Stimulated activated CD4-positive, alpha-beta T cell treated with anti-CD3 and anti-CD28 coated beads, Interleukin-1b, Interleukin-23, amount 100 ng/mL, for 1 hour (primary cell): ENCODE results near the gene IRF1.
A peak's percentile ranks its signal among the peaks of the same experiment; 100 is the strongest.
"Not testable (repeated sequence)": the region's sequence is repeated elsewhere in the genome, so short reads cannot be mapped to it uniquely, and the experiment has no call there.

Source experiments
- DNase-seq, 2 donors: peaks; one replicate each; pipeline ENCODE4 v3.0.0-alpha.2; 2020; ENCODE audit warnings: low read depth in 2 of 2

Gene IRF1, protein sequence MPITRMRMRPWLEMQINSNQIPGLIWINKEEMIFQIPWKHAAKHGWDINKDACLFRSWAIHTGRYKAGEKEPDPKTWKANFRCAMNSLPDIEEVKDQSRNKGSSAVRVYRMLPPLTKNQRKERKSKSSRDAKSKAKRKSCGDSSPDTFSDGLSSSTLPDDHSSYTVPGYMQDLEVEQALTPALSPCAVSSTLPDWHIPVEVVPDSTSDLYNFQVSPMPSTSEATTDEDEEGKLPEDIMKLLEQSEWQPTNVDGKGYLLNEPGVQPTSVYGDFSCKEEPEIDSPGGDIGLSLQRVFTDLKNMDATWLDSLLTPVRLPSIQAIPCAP

DNA sequence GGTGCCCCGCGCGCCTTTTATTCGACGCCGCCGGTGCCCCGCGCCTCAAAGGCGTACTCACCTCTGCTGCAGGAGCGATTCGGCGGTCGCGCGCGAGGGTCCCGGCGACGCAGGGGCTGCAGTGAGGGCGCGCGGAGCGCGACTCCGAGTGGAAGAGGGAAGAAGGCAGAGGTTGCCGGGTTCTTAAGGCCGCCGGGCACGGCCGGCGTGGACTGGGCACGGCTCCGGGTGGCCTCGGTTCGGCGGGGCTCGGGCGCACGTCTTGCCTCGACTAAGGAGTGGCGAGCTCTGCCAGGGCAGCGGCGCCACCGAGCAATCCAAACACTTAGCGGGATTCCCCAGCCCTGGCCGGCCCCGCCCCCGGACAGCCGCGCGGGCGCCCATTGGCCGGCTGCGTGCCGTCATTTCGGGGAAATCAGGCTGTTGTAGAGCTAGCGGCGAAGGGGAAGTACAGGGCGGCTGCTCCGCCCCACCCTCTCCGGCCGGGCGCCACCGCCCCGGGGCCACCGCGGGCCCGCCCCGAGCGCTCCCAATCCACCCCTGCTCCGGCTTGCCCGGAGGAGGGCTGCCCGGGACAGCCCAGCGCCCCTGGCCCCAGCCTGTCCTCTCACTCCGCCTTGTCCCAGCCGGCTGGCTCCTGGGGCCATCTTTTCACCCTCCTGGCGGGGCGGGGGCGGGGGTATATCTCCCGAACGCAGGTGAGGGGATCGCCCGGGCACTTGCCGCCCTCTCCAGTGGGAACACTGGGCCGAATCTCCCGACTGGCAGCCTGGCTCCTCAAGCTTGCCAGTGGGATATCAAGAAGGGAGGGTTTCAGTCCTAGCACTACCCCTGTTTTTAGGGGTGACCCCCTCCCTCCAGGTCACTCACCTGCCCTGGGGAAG lies at the start of gene IRF1:
Gene IRF1 (minus strand): TSS at position 290 of the 884 bp plus-strand sequence. CDS start 1,295 bp downstream, outside the sequence.
- peak; percentile 95 to 97 for DNase-seq

DNA sequence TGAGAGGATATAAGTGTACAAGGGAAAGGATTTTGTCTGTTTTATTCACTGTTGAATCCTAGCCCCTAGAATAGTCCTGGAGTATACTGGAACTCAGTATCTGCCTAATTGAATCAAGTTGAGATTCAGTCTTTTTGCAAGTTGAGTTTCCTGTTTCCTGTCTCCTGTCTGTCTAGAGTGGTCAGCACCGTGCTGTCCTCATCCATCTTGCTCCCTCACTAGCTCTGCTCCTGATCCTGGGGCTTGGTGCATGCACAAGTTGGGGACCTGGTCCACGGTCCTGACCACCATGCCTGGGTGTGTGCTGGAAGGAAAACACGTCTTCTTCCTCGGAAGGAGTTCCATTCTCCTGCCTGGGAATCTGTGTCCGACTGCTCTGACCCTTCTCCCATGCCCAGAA lies 49.6 kb upstream of the IRF1 start:
- no peak for DNase-seq

DNA sequence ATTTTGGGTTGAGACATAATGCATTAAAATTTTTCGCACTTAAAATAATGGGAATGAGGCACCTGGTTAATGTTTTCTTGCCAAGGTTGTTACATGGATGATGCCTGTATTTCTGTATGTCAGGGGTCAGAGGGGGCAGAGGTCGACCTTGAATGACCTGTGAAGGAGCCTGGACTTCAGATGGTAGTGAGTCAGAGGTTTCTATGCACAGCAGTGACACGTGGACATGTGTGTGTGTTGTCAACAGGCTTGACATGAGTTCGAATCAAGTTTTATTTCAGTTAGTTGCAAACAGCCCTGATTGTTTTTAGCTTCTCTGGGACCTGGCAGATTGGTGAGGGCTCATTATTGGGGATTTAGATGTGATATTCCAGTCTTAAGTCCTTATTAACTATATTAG lies 49.1 kb upstream of the IRF1 start:
- no peak for DNase-seq

DNA sequence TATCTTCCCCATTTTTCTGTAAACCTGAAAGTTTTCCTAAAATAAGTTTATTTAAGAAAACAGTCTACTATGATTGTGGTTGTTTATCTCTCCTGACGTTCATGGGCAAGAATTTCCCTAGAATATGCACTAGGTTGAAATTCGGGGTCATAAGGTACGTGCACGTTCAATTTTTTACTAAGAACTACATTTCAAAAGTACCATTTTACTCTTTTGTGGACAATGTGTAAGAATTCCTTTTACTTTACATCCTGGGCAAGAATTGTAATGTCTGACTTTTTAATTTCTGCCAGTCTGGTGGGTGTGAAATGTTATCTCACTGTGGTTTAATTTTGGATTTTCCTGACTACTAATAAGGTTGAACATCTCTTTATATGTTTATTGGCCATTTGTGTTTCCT lies 40.4 kb upstream of the IRF1 start:
- DNase-seq, result no peak

DNA sequence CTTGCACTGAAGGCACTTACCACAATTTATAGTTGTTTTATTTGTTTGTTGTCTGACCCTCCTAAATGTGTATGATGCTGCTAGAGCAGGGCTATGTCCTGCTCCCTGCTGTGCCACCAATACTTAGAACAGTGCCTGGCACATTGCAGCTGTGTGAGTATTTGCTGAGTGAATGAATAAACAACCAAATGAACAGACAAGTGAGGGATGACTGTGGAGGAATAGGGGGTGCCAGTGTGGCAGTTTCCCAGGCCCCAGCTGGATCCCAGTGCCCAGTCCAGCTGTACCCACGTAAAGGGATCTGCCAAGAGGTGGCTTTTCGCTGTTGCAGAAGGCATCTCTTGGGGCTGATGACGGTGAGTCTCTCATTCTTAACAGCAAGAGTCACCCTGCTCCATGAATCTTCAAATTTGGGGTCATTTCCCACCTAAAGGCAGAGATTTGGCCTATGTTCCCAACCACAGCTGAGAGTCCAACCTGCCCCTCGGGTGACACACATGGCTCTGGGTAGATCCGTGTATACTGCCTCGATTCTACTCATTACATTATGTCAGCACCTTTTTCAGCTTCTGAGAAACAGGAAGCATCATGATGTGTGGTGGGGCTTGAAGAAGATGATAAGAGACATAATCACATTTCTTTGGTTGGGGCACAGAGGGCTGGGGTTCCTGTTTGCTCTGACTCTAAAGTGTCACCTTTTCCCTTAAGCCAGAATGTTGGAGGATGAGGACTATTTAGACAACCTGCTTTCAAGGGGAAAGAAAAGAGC lies 38.5 kb upstream of the IRF1 start:
- no peak for DNase-seq

DNA sequence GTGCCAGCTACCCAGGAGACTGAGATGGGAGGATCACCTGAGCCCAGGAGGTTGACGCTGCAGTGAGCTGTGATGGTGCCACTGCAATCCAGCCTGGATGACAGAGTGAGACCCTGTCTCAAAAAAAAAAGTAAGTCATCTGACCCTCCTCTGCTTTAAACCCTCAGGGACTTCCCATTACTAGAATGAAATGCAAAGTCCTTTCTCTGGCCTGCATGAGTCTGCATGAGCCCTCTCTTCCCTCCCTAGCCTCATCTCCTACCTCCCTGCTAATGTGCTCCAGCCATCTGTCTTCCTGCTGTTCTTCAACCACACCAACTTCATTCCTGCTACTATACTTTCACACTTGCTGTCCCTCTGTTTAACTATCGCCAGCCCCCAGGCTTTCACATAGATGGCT lies 37.4 kb upstream of the IRF1 start:
- DNase-seq, result no peak

DNA sequence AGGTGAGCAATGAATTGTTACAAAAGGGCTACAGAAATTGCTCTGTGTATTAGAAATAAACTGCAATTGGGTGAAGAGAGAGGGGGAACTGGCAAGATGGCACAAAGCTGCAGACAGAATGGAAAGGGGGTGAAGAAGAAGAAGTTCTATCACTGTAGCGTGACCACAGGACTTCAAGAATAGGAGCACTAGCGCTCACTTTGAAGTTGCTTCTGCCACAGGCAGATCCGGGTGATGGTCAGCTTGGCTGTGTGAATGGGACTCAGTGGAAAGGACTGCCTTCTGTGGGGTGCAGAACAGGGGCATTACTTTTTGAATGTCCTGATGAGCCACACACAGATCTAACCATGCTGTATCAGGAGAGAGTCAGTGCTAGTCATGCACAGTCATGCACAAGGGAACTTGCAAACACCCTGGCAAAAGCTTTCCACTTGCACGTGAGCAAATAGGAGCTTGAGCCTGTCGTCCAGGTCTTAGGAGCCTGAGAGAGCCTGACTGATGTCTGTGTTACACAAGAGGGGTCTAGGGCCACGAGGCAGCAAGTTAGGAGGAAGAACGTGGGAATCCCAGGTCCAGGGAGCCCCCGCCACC lies 36.5 kb upstream of the IRF1 start:
- no peak for DNase-seq

DNA sequence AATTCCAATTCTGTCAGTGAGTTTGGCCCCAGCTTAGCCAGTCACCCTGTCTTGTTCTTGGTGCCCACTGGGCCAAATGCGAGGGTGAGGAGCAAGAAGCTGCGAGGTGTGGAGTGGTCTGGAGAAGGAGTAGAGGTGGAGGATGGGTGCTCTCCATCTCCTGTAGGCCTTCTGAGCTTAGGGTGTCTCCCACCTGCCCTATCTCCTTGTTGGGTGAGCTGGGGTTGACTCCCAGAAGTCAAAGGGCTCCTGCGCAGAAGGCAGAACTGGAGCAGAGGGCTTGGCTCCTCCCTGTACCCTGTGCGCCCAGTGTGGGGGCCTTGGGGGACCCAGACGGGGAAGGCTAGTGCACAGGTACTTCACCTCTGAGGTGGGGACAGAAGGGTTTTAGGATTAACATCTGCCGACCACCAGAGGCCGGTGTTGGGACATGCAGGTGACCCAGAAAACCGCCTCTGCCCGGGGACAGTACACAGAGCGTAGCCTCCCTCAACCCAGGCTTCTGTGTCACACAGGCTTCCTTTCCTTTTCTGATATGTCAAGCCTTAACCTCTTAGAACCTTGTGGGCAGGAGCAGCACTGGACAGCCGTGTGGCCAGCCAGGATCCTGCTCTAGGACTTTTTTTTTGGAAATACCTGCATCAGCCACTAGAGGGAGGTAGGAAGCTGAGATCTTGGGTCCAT lies 35.9 kb upstream of the IRF1 start:
- DNase-seq, result no peak

DNA sequence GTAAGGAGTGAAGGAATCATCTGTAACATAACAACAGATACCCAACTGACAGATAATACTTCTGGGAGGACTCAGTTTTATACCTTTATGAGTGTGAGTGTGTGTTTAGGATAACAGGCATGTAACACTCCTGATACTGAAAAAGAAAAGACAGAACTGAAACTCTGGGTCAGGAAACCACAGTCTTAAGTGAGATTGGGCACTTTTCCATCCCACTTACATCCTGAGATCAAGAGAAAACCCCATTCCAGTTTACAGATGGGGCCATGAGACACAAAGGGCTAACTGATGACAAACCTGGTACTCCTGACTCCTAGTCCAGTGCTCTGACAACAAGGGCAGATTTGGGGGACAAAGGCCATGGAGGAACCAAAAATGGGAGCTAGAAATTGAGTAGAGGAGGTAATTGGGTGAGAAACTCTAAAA lies 34.7 kb upstream of the IRF1 start:
- no peak for DNase-seq

DNA sequence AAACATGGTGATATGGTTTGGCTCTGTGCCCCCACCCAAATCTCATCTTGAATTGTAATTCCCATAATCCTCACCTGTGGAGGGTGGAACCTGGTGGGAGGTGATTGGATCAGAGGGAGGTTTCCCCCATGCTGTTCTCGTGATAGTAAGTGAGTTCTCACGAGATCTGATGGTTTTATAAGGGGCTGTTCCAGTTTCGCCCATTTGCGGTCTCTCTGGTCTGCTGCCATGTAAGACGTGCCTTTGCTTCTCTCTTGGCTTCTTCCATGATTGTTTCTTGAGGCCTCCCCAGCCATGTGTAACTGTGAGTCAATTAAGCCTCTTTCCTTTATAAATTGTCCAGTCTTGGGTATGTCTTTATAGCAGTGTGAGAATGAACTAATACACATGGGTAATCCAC lies 34.3 kb upstream of the IRF1 start:
- DNase-seq, result not testable (repeated sequence)

DNA sequence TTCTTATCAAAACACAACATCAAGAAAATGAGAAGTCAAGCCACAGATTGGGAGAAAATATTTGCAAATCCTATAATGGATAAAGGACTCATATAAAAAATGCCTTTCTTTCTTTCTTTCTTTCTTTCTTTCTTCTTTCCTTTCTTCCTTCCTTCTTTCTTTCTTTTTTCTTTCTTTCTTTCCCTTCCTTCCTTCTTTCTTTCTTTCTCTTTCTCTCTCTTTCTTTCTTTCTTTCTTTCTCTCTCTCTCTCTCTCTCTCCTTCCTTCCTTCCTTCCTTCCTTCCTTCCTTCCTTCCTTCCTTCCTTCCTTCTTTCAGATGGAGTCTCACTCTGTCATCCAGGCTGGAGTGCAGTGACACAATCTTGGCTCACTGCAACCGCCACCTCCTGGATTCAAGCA lies 31.5 kb upstream of the IRF1 start:
- not testable (repeated sequence) for DNase-seq

DNA sequence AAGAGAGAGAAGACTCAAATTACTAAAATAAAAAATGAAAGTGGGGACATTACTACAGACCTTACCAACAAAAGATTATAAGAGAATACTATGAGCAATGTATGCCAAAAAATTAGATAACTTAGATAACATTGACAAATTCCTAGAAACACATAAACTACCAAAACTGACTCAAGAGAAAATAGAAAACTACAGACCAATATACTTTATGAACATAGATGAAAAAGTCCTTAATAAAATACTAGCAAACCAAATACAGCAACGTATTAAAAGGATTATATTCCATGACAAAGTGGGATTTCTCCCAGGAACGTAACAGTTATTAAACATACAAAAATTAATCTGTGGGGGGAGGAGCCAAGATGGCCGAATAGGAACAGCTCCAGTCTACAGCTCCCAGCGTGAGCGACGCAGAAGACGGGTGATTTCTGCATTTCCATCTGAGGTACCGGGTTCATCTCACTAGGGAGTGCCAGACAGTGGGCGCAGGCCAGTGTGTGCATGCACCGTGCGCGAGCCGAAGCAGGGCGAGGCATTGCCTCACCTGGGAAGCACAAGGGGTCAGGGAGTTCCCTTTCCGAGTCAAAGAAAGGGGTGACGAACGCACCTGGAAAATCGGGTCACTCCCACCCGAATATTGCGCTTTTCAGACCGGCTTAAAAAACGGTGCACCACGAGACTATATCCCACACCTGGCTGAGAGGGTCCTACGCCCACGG lies 23.2 kb upstream of the IRF1 start:
- not testable (repeated sequence) for DNase-seq

DNA sequence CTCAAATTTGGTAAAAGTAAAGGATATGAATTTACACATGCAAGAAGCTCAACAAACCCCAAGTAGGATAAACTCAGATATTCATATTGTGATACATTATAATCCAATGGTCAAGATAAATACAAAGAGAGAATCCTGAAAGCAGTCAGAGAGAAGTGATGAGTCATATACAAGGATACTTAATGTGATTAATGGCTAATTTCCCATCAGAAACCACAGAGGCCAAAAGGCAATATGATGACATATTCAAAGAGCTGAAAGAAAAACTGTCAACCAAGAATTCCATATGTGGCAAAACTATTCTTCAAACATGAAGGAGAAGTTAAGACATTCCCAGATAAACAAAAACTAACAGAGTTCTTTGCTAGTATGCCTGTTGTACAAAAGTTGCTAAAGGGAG lies 19.5 kb upstream of the IRF1 start:
- DNase-seq, result no peak

DNA sequence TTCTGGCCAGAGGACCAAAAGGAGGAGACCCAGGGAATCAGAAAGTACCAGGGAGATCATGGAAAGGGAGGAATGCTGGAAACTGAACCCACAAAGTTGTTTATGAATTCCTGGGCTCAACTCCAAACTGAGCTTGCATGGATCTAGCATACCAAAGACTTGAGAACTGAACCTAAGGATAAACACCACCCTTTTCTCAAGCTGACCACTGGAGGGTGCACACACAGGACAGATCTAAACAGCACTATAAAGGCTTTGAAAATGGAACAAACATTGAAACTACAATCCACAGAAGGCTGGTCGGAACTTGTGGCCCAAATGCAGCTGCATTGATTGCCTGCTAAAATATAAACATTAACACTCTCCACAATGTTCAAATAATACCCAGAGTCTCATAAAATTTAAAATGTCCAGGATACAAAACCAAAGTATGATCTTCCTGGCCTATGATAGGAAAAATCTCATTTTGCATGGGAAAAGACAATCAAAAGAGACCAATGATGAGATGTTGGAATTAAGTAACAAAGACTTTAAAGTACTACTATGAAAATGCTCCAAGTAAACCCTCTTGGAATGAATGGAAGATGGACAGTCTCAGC lies 15.6 kb upstream of the IRF1 start:
- DNase-seq, result no peak

DNA sequence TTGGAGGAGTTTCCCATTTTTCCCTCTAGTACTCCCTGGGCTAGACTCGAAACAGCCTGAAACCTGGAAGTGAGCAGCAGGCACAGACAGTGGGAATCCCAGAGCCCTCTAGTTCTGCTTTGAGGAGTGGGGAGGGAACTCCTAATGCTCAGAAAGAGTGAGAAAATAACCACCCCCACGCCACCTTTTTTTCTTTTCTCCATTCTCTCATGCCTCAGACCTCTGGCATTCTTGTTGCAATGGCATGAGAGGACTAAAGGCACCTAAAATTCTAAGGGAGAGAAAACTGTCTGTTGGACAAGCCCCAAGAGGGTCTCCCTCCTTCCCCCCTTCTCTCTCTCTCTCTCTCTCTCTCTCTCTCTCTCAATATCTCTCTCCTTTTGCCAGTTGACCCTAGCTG lies 15.1 kb upstream of the IRF1 start:
- DNase-seq, result no peak

DNA sequence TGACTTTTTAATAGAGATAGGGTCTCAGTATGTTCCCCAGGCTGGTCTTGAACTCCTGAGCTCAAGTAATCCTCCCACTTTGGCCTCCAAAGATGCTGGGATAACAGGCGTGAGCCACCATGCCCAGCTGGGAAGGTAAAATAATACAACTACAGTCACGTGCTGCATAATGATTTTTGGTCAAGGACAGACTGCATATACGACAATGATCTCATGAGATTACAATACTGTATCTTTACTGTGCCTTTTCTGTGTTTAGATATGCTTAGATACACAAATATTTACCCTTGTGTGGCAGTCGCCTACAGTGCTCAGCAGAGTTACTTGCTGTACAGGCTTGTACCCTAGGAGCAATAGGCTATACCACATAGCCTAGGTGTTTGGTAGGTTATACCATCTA lies 14.2 kb upstream of the IRF1 start:
- DNase-seq, result no peak

DNA sequence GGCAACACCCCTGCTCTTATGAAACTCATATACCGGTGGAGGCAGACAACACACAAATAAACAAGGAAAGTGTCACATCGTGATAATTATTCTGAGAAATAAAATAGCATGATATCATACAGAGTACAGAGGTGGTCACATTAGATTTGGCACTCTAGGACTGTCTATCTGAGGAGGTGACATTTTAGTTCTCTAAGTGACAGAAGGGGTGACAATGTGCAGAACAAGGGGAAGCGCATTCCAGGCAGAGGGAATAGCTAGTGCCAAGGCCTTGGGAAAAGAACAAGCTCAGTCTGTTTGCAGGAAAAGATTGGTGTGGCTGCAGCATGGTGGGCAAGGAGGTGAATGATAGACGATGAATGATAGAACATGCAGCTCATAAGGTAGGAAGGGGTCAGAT lies 12.7 kb upstream of the IRF1 start:
- no peak for DNase-seq

DNA sequence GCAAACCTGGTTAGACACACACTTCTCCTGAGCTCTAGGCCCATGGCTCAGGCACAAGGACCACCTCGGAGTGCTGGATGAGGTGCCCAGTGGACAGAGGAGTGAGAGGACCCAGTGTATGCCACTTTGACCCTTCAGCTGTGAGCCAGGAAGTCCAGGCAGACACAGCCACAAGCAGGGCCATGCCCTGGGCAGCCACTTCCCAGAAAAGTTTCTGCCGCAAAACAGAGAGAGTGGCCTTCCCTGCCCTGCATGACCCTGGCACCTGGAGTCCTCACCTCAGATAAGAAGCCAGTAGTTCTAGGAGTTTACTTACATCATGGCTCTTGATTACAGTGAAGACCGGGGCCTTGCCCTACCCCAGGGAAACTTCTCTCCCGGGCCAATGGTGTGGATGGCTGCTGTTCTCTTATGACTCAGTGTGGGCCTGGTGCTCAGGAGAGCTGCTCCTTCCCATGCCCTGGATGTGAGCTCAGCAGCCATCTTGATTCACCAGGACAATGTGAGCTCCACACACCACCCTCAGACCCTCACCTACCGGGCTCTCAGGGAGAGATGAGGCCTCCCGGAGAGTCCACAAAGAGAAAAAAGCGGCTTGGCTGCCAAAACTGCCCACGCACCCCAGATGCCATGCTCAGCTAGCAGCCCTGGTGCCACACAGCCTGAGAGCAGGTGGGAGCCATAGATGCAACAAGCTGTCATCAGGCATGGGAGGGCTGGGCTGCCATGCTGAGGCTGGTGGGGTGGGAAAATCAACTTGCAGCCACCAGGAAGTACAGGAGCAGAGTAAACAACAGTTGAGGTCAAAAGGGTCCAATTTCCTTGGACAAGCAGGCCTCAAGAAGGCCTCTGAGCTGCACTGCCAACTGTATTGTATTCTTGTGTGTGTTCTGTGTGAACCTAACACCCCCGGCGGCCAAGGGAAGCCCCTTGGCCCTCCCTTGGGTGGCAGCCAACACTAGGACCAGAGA lies 11.7 kb upstream of the IRF1 start:
- DNase-seq, result no peak

DNA sequence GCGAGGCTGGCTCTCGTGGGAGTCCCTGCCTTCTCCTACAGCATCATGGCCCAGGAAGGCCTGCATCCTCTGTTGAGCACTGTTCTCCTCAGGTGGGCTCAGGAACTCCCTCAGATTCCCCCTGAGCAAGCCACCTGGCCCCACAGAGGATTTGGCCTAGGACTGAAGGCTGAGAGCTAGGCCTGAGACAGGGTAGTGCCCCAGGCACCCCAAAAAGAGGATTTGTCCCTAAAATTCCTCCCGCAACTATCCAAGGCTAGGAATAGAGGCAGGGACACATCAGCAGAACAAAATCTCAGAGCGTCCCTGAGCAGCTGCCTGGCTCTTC lies 11.0 kb upstream of the IRF1 start:
- DNase-seq, result no peak
